Suppressor macrophage (primary cell): ENCODE measurements around the gene MLIP.
"Not testable (repeated sequence)": the region's sequence is repeated elsewhere in the genome, so short reads cannot be mapped to it uniquely, and the experiment has no call there.

Experiments used
- DNase-seq, 4 experiments: peaks; one replicate each; pipeline ENCODE4 v3.0.0-alpha.2; 2020 to 2022

MLIP gene

DNA sequence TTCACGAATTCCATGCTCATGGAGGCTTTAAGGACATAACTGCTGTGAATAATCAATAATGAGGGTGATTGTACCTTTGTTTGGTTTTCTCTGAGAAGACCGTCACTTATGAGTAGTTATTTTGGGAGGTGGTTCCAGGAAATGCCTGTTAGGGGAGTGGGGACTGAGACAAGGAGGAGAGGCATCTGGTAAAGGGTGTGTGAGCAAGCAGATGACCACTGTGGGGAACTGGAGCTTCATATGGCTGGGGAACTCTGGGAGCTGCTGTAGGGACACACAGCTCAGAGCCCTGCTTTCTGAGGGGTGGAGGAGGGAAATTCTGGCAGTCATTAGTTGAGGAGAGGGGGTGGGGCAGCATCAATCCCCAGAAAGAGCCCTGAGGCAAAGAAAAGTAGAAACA lies 125.7 kb downstream of the MLIP start:
- DNase-seq, result no peak

DNA sequence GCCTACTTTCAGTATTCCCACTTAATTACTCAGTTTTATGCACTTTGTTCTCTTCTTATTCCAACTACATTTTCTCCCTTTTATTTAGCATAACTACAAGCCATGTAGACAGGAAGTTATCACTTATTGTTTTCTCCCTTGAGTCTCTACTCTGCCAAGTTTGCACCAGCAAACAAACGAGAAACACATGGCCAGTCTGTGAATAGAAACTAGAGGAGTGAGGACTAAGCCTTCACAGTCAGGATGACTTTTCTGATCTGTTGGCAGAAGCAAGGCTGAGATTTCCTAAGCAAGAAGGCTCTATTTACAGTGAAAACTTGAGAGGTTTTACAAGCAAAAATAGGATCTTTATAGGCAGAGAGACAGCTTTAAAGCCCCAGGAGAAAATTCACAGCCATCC lies 127.2 kb downstream of the MLIP start:
- no peak for DNase-seq

DNA sequence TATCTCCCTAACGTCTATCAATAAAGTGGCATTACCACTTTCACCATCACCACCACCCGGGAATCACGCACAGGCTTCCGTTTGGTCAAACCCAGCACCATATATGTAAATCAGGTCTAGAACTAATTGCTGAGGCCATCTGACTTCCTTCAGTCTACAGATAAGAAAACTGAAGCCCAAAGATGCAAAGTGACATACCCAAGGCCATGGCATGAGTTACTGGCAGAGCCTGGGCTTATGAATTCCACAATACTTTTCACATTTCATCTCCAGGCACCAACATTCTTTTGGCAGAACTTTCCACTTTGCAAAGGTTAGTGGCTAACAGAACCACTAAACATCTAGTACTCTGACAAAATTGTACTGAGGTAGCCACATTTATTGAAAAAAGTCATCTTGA lies 132.5 kb downstream of the MLIP start:
- no peak for DNase-seq

DNA sequence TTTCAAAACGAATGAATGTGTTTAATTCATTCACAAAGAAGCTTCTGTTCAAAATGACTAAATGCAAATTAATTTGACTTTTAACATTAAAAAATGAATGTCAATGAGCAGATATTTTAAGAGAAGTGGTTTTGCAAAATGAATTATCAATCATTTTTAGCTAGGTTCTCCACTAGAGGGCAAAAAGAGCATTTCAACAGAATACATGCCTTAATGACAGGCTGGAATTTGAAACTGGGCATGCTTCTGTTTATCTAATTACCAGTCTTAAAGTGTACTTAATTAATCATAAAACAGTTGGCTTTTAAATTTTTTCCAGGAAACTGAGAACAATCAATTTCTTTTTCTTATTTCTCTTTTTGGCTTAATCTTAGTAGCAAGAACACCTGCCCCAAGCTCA lies 133.2 kb downstream of the MLIP start:
- DNase-seq, result peak in 1 of 4 experiments; percentile 9

DNA sequence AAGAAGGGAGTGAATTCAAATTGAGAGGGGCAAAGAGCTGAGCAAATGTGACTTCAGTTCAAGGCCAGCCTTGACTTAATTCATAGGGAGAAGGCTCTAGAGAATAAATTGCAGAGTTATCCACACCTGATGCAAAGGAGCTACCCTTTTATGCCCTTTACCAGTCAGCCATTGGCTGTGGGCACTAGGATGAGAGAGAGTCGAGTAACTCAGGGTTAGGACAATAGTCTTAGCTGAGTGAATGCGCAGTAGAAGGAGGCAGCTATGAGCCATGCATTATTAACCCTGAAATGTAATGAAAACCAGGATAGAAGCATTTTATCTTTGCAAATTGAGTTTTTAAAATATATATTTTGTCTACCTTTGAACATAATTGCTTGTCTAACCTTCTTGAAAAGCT lies 134.0 kb downstream of the MLIP start:
- no peak for DNase-seq

DNA sequence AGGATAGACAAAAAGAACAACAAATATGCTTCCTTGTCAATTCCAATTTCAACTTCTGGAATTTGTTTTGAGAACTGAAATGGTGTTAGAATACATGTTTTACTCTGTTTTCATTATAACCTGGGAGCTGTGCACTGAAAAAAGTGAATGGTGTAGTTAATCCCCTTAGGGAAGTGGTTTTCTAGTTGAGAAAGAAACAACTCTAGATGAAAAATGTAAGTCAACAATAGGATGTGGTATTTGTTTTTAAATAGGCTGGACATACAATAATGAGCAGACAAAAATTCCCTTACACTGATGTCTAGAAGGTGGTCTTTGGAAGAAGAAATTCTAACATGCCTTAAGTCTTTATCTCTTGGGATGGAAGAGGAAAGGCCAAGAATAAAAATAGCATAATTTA lies 137.1 kb downstream of the MLIP start:
- no peak for DNase-seq

DNA sequence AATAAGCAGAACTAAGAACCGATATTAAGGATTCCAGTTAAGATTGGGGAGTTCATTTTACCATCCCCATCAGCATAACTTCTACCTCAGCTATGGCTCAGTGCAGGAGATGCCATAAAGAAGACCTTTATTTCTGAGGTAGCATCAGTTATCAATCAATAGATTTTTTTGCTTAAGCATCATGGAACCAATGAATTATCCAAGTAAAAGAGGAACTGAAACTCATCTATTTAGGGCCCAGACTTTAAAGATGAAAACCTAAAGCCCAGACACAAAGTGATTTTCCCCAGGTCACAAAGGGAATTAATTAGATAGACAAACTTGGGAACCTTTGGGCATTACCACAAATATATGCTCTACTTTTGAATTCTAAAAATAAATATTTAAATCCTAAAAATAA lies 137.8 kb downstream of the MLIP start:
- no peak for DNase-seq

DNA sequence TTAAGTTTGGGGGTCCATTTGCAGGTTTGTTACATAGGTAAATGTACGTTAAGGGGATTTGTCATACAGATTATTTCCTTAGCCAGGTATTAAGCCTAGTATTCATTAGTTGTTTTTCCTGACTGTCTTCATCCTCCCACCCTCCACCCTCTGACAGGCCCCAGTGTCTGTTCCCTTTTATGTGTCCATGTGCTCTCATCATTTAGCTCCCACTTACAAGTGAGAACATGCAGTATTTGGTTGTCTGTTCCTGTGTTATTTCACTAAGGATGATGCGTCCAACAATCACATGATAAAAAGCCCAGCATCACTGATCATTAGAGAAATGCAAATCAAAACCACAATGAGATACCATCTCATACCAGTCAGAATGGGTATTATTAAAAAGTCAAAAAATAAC lies 138.6 kb downstream of the MLIP start:
- not testable (repeated sequence) for DNase-seq

DNA sequence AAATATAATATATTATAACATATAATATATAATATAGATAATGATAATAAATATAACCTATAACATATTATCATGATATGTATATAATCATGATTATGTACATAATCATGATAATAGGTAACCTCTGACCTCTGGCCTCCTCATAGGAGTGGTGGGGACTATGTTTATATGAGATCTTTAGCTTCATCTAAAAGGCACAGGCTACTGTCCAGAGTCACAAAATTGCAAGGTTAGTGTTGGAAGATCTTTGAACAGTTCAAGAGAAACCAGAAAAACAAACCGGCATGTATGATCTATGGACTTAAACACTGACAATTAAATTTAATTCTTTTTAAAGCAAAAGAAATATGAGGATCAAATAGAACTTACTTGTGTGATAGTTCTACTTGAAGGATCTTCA lies 141.3 kb downstream of the MLIP start:
- no peak for DNase-seq

DNA sequence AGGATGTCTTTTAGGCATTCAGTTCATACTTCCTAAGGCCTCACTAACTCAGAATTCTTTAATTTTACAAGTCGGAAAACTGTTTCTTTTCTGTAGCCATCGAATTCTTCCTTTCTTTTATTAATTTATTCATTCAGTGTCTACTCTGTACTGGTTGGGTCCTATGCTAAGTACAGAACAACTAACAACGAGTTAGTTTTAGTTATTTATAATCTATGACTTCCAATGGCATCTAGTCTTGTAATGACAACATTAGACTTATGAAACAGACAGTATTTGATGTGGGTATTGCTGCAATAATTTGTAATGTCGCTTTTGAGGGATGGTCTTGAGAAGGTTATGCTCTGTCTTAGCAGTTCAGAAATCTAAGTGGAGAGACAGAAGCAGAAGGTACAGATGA lies 141.7 kb downstream of the MLIP start:
- DNase-seq, result no peak

DNA sequence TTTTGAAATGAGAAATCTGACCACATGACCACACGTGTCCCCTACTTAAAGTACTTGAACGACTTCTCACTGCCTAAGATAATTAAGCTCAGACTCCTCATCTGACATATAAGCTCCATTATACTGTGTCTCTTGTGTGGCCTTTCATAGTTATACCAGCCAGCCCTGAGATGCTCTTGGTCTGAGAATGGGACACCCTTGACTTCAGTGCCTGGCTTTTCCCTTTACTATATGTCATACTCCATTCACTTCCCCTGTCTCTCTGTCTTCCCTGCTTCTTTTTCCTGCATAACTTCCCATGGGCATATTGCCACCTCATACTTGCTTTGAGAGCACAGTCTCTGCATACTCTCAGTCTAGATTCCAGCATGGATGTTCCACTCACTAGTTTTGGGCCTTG lies 143.6 kb downstream of the MLIP start:
- DNase-seq, result no peak

DNA sequence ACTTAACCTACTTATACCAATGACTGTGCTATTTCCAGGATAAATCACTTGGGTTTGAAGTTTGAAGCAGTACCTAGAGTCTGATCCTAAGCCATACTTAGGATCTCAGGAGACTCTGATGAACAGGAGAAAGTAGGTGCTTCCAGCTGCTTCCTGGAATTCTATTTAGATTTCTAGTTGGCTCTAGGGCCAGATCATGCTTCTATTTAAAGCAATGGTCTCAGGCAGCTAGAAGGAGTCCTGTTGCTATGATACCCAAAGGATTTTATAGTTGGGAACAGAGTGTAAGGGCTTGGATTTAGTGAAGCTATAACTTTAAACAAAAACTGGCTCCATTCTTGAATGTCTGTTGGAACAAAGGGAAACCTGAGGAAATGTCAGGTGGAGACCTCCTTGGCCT lies 144.6 kb downstream of the MLIP start:
- no peak for DNase-seq

DNA sequence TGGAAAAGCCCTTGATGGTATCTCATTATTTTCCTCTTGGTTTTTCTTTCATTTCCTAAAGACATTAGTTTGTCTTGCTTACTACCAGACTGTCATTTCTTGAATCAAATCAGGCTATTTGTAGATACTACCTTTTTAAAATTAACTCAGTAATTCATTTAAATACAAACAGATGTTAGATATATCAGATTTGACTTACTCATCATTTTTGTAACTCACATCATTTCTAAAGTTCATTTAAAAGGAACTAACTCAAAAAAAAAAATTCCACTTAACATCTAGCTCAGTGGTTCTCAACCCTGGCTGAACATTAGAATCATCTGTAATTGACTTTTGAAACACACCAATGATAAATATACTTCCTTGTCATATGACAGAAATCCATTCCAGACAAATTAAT lies 148.8 kb downstream of the MLIP start:
- no peak for DNase-seq

DNA sequence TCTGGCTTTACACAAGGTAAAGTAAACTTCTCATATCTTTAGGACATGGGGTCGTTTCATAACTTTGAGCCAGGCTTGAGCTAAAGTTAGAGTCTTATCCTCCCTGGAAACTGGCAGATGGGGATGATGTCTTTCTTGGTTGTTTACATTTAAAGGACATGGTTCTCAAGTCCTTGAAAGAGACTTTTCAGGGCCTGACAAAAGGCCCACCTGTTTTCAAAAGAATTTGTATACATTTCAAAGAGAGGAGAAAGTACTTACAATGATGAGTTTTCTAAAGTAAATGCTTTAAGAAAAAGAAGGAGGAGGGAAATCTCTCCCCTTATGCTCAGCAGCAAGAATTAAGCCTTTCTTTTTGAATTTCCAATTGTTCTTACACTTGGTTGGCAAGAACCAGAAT lies 151.3 kb downstream of the MLIP start:
- no peak for DNase-seq

DNA sequence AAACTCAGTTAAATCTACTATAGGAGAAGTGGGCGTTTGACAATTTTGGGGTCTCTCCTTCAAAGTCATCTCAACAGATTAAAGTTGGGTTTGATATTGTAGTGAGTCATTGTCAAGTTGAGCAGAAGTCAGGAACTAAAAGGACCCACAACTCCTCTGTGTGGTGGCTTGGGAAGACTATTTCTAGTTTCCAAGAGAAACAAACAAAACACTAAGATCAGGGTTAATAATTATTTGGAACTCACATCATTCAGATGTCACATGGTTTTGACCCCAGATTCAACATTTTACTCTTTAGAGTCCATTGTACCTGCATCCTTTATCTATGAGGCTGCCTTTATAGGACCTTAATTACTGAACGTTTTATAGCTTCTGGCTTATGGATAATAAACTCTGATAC lies 151.7 kb downstream of the MLIP start:
- DNase-seq, result no peak

DNA sequence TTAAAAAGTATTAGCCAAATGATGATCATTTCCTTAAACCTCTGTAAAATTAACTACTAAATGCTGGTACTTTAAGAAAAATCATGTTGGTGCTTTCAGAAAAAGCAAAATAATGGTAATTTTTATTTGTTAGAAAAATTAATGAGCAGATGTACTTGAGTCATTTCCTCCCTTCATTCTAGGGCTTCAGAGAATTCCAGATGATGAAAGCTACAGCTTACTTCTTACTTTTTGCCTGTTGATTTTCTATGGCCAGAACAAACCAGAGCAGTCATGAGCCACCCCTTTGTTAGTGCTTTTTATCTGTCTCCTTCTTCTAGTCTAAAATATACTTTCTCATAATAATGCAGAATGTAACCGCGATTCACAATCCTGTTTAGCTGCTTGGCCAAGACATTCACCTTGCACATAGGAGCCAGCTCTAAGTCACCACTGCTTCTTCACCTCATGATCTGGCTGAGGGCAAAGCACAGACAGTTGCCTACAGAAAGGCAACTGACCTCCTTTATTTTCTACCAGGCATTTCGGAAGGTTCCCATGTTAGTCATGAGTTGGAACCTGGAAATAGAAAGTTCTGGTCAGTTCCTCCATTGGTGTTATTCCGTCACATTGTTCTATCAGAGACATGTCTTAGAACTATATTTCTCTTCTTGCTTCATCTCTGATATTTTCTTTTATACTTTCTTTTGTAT lies 153.5 kb downstream of the MLIP start:
- no peak for DNase-seq

DNA sequence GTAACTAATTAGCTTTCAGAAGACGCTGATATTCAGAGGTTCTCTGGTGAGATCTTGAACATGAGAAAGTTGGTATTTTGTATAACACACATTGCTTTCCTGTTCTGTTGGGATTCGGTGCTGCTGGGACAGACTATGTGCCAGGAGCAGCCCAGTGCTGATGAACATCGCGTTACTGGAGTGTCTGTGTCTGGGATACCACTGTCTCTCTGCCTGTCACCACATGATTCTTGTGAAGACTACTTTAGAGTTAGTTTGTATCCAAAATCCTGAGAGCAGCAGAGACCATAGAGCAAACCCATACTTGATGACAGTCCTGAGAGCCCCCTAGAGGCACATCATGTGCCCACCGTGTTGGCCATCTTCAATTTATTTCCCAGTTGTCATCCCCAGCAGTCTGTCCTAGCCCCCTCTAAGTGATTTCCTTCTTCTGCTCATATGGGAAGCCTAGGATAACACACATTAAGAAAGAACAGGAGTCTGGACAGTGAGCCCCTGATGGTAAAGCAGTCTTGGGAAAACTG lies 155.2 kb downstream of the MLIP start:
- DNase-seq, result no peak

DNA sequence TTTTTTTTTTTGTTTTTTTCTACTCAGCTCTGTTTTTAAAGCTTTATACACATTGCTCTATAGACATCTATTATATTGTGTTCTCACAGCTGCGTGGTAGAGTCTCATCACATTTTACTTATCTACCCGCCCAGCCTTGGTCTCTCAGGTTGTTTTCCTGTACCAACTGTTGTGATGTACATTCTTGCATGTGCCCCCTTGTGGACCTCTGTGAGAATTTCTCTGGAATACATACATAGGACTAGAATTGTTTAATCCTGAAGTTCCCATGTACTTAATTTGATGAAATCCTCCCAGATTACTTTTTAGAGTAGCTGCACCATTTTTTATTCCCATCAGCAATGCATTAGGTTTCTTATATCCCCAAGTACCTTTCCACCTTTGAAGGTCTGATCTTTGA lies 156.6 kb downstream of the MLIP start:
- peak; percentile 21 to 38 (median 24) for DNase-seq

DNA sequence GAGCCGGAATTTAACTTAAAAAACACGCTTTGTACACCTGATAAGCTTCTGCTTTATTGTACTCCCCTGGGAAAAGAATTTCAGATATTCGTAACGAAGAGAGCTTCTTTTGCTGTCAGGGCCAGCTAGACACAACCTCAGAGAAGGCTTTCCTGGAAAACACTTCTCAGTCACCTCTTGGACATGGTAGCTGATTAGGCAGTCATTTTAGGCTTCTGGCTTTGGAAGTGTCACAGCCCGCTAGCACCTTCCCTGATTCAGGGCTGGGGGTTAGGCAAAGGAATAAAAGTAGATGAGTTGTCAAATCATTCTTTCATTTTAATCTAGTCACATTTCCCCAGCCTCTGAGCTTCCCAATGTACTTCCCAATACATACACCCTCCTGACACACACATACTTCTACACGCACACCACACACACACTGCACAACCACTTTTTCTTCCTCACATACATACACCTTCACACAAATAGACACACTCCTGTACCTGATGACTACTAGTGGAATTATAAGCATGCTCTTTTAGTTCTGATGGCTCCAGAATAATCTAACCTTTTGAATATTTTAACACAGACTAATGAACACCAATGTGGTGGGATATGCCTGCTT lies 162.1 kb downstream of the MLIP start:
- no peak for DNase-seq

DNA sequence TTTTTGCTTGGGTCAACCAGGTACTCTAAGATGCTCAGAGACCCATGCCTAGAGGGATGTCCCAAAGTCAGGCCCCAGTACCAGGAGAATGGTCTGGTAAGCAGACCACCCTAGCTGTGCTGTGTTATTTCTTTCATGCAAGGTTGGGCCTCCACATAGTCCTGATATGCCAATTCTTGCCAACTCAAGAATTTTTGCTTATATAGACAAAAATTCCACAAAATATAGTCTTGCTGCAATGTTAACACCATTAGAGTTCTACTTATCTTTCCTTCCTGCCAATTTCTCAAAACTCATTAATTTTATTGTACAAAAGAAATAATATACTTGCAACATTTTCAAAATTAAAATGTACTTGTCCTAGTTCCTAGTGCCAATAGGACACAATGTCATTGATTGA lies 163.1 kb downstream of the MLIP start:
- DNase-seq, result no peak

DNA sequence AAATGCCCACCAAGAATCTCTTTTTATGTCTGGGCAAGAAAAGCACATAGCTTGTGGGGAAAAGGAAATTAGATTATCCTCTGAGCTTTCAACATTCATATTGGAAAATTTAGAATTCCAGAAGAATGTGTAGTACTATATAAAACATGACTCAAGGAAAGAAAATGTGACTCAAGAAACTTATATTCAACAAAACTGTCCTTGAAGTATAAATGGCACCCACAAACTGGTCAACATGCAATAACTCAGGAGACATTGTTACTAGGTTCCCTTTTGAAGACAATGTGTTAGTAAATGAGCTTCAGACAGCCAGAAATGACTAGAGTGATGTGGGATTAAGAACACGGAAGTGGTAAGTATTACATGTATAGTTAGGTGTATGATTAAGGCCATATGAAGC lies 170.9 kb downstream of the MLIP start:
- DNase-seq, result no peak

DNA sequence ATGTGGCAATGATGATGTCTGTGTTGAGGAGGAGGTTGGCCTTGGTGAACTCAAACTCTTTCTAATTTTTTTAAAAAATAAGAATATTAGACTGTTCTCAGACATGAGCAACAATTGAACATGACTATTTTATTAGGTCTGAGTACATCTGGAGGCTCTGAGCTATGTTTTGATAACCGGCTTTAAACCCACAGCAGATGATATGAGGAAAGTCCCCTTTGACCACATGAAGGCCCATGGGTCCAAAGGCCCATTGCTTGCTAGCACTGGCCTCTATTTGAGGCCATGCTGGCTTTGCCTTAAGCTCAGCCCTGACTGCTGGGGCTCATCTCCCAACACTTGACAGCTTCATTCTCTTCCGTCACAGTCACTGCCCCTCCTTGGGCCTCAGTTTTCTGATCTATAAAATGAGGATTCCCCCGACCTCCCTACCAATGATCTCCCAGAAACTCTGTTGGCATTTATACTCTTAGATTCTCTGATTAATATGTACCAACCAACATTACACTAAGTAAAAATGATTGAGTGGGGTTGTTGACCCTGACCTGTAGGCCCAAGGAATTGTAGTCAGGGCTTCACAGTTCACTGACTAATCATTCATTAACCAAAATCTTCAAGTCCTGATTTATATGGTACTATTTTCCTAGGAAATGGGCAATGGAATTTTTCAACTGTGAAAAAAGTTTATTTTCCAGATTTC lies 173.1 kb downstream of the MLIP start:
- DNase-seq, result no peak

DNA sequence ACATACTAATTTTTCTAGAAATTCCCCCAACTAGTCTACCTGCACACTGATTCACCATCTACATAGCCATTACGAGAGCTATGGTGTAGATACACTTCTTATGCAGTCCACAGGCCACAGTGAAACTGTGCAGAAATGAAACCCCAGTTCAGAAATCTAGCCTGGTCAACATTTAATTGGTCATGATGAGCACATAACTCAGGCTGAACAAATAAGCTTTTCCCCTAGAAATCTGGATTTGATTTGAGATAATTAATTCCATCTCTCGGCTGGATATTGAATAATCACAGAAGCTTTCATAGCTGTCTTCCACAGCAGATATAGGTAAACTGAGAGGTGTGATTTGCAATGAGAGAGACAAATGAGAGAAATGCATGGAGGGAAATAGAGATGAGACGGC lies 174.4 kb downstream of the MLIP start:
- no peak for DNase-seq

DNA sequence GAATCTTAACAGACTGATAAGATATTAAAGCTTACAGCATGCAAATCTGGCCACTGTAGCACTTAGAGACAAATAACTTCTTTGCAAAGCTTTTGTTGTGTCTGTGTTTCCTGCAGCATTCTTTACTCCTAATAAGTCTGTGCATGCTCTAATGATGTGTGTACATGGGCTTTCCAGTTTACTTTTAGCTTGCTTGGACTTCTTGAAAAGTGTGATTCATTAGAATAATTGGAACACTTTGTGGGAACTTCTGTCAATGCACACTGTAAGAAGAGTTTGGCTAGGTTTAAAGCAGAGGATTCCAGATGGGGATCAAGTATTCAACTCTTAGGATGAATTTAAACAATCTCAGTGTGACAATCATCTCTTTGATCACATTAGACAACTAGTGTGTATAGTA lies 174.9 kb downstream of the MLIP start:
- no peak for DNase-seq
